ENCODE data around the gene SEPTIN6.

SEPTIN6 gene

DNA sequence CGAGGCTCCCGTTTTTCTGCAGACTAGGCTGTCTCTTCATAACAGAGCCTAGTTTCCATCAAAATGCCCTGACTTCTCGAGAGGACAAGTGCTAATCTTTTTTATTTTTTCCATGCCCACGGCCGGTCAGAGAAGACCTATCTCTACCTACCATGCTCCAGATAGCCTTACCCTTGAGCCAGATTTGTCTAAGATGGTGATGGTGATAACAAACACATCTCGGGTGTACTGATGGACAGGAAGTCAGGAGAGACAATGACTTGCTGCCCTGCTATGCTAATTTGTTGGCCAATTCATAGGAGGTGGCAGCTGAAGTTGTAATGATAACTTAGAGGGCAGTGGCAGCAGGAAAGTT is 44.6 kb downstream of the SEPTIN6 start:
- no peak for DNase-seq (ENCODE audit: low read depth)

DNA sequence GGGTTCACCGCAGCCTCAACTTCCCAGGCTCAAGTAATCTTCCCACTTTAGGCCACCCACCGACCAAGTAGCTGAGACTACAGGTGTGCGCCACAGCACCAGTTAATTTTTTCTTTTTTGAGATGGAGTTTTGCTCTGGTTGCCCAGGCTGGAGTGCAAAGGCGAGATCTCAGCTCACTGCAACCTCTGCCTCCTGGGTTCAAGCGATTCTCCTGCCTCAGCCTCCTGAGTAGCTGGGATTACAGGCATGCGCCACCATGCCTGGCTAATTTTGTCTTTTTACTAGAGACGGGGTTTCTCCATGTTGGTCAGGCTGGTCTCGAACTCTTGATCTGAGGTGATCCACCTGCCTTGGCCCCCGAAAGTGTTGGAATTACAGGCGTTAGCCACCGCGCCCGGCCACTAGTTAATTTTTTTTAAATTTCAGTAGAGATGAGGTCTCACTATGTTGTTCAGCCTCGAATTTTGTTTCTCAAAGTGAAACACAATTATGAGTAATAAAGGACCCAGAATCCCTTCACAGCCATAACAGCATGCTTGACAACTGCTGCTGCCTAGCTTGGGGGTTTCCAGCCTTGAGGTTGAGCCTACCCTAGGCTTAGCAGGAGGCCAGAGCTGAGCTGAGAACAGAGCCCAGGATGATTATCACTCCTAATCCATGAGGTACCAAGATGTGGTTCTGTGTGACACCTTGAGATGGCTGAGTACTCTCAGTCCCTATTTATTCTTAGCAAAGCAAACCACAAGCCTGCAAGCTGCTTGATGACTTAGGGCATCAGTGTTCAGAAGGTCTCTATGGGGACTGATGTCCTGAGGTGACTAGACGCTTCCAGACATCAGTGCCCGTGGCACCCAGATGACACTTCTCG is 45.2 kb downstream of the SEPTIN6 start:
- peak; percentile 17 for DNase-seq (ENCODE audit: low read depth)

DNA sequence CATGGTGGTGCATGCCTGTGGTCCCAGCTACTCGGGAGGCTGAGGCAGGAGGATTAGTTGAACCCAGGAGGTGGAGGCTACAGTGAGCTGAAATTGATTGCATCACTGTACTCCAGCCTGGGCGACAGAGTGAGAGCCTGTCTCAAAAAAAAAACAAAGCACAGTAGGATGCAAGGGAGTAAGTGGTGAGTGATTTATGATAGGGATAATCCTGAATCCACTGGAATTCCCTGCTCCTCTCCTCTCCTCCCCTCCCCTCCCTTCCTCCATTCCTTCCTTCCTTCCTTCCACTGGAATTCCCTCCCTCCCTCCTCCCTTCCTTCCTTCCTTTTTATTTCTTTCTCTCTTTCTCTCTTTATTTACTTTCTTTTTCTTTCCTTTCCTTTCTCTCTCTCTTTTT is 45.9 kb downstream of the SEPTIN6 start:
- no peak for DNase-seq (ENCODE audit: low read depth)

DNA sequence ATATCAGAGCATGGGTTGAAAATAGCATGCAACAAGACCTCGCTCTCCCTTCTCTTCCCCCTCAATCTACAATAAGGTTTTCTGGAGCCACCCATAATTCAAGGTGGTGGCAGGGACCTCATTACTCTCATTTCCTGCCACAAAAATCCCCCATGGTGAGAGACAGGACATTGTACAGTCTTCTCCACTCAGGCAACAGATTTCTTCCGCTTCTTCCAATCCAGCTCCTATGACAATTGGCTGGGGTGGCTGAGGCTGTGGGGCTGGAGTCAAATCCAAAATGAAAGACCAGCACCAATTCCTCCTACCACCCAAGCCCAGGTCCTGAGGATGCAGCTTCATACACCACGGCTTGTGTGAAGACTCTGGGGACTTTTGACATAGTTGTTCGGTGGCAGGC is 46.5 kb downstream of the SEPTIN6 start:
- no peak for DNase-seq (ENCODE audit: low read depth)

DNA sequence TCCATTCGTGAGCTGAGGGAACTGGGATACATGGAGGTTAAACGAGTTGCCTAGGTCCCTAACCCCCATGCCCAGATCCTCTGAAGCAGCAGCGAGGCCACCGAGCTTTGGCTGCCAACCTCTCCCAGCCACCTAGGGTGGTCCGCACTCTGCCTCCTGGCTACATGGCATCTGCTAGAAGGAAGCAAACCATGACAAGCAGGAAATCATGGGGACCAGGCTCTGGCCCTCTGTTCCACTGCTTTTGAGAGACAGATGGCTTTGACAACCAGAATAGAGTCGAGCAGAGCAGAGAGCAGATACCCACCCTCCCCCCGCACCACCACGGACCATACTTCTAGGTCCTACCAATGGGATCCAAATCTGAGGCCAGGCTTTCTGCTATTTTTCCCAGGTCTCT is 49.3 kb downstream of the SEPTIN6 start:
- no peak for DNase-seq (ENCODE audit: low read depth)
